H9 (cell line): ENCODE data around the gene TSPAN9. TPM values are rescaled to one million over a fixed set of nuclear protein-coding genes. Genes with fewer than 3 reads are reported as not detected.

Experiments used
- DNase-seq: peaks from one replicate; pipeline ENCODE4 v3.0.0-alpha.2; 2017
- H2AFZ ChIP-seq: one replicate; pipeline ENCODE4 v1.6.1; 2013; ENCODE audit warnings: mild to moderate bottlenecking, low read length, control low read depth, moderate library complexity
- H2AK5ac ChIP-seq: 2 replicates; pipeline ENCODE4 v1.6.1; 2013; ENCODE audit warnings: low read length, control low read depth, mixed read lengths; ENCODE audit not compliant: insufficient read length
- H2BK120ac ChIP-seq: one replicate; pipeline ENCODE4 v1.6.1; 2013; ENCODE audit warnings: low read depth, mild to moderate bottlenecking, low read length, control low read depth, inconsistent platforms; ENCODE audit not compliant: poor library complexity, severe bottlenecking
- H2BK12ac ChIP-seq: 2 replicates; pipeline ENCODE4 v1.6.1; 2013; ENCODE audit warnings: low read length, control low read depth, mixed read lengths, low read depth; ENCODE audit not compliant: insufficient read length
- H2BK15ac ChIP-seq: 2 replicates; pipeline ENCODE4 v1.6.1; 2013; ENCODE audit warnings: low read depth, low read length, control low read depth
- H2BK20ac ChIP-seq: one replicate; pipeline ENCODE4 v1.6.1; 2013; ENCODE audit warnings: low read depth, mild to moderate bottlenecking, low read length, control low read depth, inconsistent platforms; ENCODE audit not compliant: poor library complexity, severe bottlenecking
- H2BK5ac ChIP-seq: 2 replicates; pipeline ENCODE4 v1.6.1; 2013; ENCODE audit warnings: low read length, control low read depth, mixed read lengths; ENCODE audit not compliant: insufficient read length
- H3K14ac ChIP-seq: 2 replicates; pipeline ENCODE4 v1.6.1; 2013; ENCODE audit warnings: low read length, control low read depth; ENCODE audit not compliant: insufficient read depth
- H3K18ac ChIP-seq: 2 replicates; pipeline ENCODE4 v1.6.1; 2013; ENCODE audit warnings: low read depth, mild to moderate bottlenecking, mixed read lengths, low read length, control low read depth; ENCODE audit not compliant: insufficient read length
- H3K23ac ChIP-seq: 2 replicates; pipeline ENCODE4 v1.6.1; 2013; ENCODE audit warnings: low read length, control low read depth, mixed read lengths, low read depth; ENCODE audit not compliant: insufficient read length
- H3K23me2 ChIP-seq: 2 replicates; pipeline ENCODE4 v1.6.1; 2013; ENCODE audit warnings: low read depth, mild to moderate bottlenecking, mixed read lengths, low read length, control low read depth; ENCODE audit not compliant: insufficient read length, poor library complexity, severe bottlenecking
- H3K27ac ChIP-seq: 2 replicates; pipeline ENCODE4 v1.5.1; 2013; ENCODE audit warnings: low read length, control low read depth, mixed read lengths, low read depth; ENCODE audit not compliant: insufficient read length
- H3K27me3 ChIP-seq: 2 replicates; pipeline ENCODE4 v1.6.1; 2013; ENCODE audit warnings: low read length, control low read depth, inconsistent platforms; ENCODE audit not compliant: insufficient read depth
- H3K4ac ChIP-seq: 2 replicates; pipeline ENCODE4 v1.6.1; 2013; ENCODE audit warnings: low read depth, mild to moderate bottlenecking, control low read depth, inconsistent platforms, low read length, moderate library complexity
- H3K4me1 ChIP-seq: 2 replicates; pipeline ENCODE4 v1.6.1; 2013; ENCODE audit warnings: low read length, control low read depth, inconsistent platforms; ENCODE audit not compliant: insufficient read depth
- H3K4me2 ChIP-seq: 2 replicates; pipeline ENCODE4 v1.6.1; 2013; ENCODE audit warnings: low read length, control low read depth, mixed read lengths; ENCODE audit not compliant: insufficient read length, insufficient read depth
- H3K56ac ChIP-seq: 2 replicates; pipeline ENCODE4 v1.6.1; 2013; ENCODE audit warnings: low read depth, mild to moderate bottlenecking, mixed read lengths, low read length, control low read depth; ENCODE audit not compliant: insufficient read length
- H3K79me1 ChIP-seq: 2 replicates; pipeline ENCODE4 v1.6.1; 2013; ENCODE audit warnings: low read depth, mild to moderate bottlenecking, moderate library complexity, low read length, control low read depth, inconsistent platforms; ENCODE audit not compliant: insufficient read depth, poor library complexity, severe bottlenecking
- H3K79me2 ChIP-seq: 2 replicates; pipeline ENCODE4 v1.6.1; 2013; ENCODE audit warnings: low read length, control low read depth, inconsistent platforms; ENCODE audit not compliant: insufficient read depth
- H3K9ac ChIP-seq: 2 replicates; pipeline ENCODE4 v1.6.1; 2013; ENCODE audit warnings: low read length, control low read depth, mixed read lengths; ENCODE audit not compliant: insufficient read length; ENCODE audit errors: extremely low read depth
- H3K9me3 ChIP-seq: one replicate; pipeline ENCODE4 v1.6.1; 2013; ENCODE audit warnings: low read depth, low read length, inconsistent platforms; ENCODE audit not compliant: control insufficient read depth
- H3T11ph ChIP-seq: one replicate; pipeline ENCODE4 v1.6.1; 2013; ENCODE audit warnings: mild to moderate bottlenecking, low read length, control low read depth, inconsistent platforms
- H4K20me1 ChIP-seq: one replicate; pipeline ENCODE4 v1.6.1; 2013; ENCODE audit not compliant: control insufficient read depth, insufficient read length, insufficient read depth
- H4K5ac ChIP-seq: 2 replicates; pipeline ENCODE4 v1.6.1; 2013; ENCODE audit warnings: low read depth, mild to moderate bottlenecking, mixed read lengths, low read length, control low read depth; ENCODE audit not compliant: insufficient read length
- H4K8ac ChIP-seq: replicated peaks from 2 replicates; pipeline ENCODE4 v1.6.1; 2013; ENCODE audit warnings: low read length, control low read depth, mixed read lengths, low read depth; ENCODE audit not compliant: insufficient read length
- H4K91ac ChIP-seq: 2 replicates; pipeline ENCODE4 v1.6.1; 2013; ENCODE audit warnings: low read depth, mild to moderate bottlenecking, moderate library complexity, mixed read lengths, low read length, control low read depth; ENCODE audit not compliant: insufficient read length
- H3K27ac Mint-ChIP-seq, 3 experiments: 2 replicates in 2 of 3; 3 replicates in 1 of 3; pipeline ENCODE4 v1.8.0; 2020 to 2021; ENCODE audit warnings: mixed read lengths in 3 of 3, mild to moderate bottlenecking in 1 of 3, moderate library complexity in 1 of 3
- H3K27me3 Mint-ChIP-seq: 2 replicates; pipeline ENCODE4 v1.8.0; 2021; ENCODE audit warnings: low read depth, mild to moderate bottlenecking, moderate library complexity, mixed read lengths
- H3K36me3 Mint-ChIP-seq, 3 experiments: 2 replicates in 2 of 3; 3 replicates in 1 of 3; pipeline ENCODE4 v1.8.0; 2020 to 2021; ENCODE audit warnings: low read depth in 3 of 3, mixed read lengths in 3 of 3; ENCODE audit not compliant: insufficient read depth in 1 of 3
- H3K4me1 Mint-ChIP-seq, 2 experiments: 2 replicates each; pipeline ENCODE4 v1.8.0; 2020; ENCODE audit warnings: mixed read lengths in 2 of 2
- H3K4me3 Mint-ChIP-seq, 2 experiments: 2 replicates in 1 of 2; 3 replicates in 1 of 2; pipeline ENCODE4 v1.8.0; 2020 to 2021; ENCODE audit warnings: mild to moderate bottlenecking in 2 of 2, mixed read lengths in 2 of 2, moderate library complexity in 1 of 2
- H3K9me3 Mint-ChIP-seq, 2 experiments: 2 replicates in 1 of 2; 3 replicates in 1 of 2; pipeline ENCODE4 v1.8.0; 2020; ENCODE audit warnings: mild to moderate bottlenecking in 2 of 2, mixed read lengths in 2 of 2, moderate library complexity in 1 of 2
- CTCF ChIP-seq: fragments of 200-600 bp; sonication (generic); conservative IDR thresholded peaks from 3 replicates; pipeline ENCODE4 v1.8.0; 2021; ENCODE audit warnings: antibody characterized with exemption, mild to moderate bottlenecking
- WGBS: extraction: QIAGEN DNeasy Blood & Tissue Kit; methylation state at CpG from one replicate; pipeline ENCODE4 v1.1.7; 2013; ENCODE audit warnings: missing lambda C conversion rate, low lambda C conversion rate, mixed read lengths; ENCODE audit not compliant: insufficient read length; ENCODE audit errors: extremely low coverage; 5-methylcytosine and 5-hydroxymethylcytosine counted together
- total RNA-seq: library from RNA; stranded (reverse); gene quantifications from 2 replicates; pipeline ENCODE4 v1.2.1, GENCODE V29; 2021

TSPAN9 gene
- total RNA-seq, 1 experiment from 2014 or later, result 19.0 TPM

- H3K4me1 ChIP-seq, result no peaks in the 10 kb centered on the region
- no peak overlapping the region for H3K23ac ChIP-seq
- Mint-ChIP-seq H3K27ac (peak overlapping the region in 1 of 3 experiments; percentile 49; a peak in 1 of 7 replicates), H3K4me1 (peaks cover 18 to 19% of the 10 kb centered on the region in 2 experiments), H3K27me3 (no peaks in the 10 kb centered on the region), H3K9me3 (no peaks in the 10 kb centered on the region; a peak in 1 of 5 replicates), H3K4me3 (no peak overlapping the region), H3K36me3 (peaks cover 0 to 4% (median 0%) of the 10 kb centered on the region in 3 experiments; a peak in 3 of 7 replicates)
- WGBS, result no CpG with 5 or more reads among the region's 6 CpGs
- H3K9ac ChIP-seq, result no peak overlapping the region
- no peak overlapping the region for H3K27ac ChIP-seq
- no peaks in the 10 kb centered on the region for H3K27me3 ChIP-seq
- no peak overlapping the region for H2BK15ac ChIP-seq
- H2BK120ac ChIP-seq, result no peak overlapping the region
- no peak overlapping the region for H3K4me2 ChIP-seq
- no peak overlapping the region for H3T11ph ChIP-seq
- DNase-seq, result no peak
- H3K56ac ChIP-seq, result no peak overlapping the region
- H4K20me1 ChIP-seq, result no peaks in the 10 kb centered on the region
- no peak overlapping the region for H4K91ac ChIP-seq
- no peak overlapping the region for H4K5ac ChIP-seq
- no peak overlapping the region for H2BK12ac ChIP-seq
- no peak overlapping the region for H4K8ac ChIP-seq
- H3K79me1 ChIP-seq, result no peaks in the 10 kb centered on the region
- H2BK20ac ChIP-seq, result no peak overlapping the region
- H3K4ac ChIP-seq, result no peak overlapping the region
- no peaks in the 10 kb centered on the region for H3K9me3 ChIP-seq
- H2AK5ac ChIP-seq, result no peak overlapping the region
- no peaks in the 10 kb centered on the region for H3K23me2 ChIP-seq
- no peak overlapping the region for H2AFZ ChIP-seq
- H3K79me2 ChIP-seq, result no peaks in the 10 kb centered on the region
- no peak overlapping the region for H2BK5ac ChIP-seq
- TF ChIP-seq CTCF, result no peak
- H3K14ac ChIP-seq, result no peak overlapping the region
- H3K18ac ChIP-seq, result no peak overlapping the region
Measured at GRCh38 chr12:3128498-3129293, 51.5 kb downstream of the TSPAN9 start.
